Uterus (tissue), 4 donors: ENCODE measurements around the gene NPL. TPM values are rescaled to one million over a fixed set of nuclear protein-coding genes. Genes with fewer than 3 reads are reported as not detected.

Source experiments
- DNase-seq, 2 donors: peaks; one replicate each; pipeline ENCODE4 v3.0.0-alpha.2; 2019 to 2020
- H3K27ac ChIP-seq, 2 donors: fragments of 200-600 bp; sonication (generic); 1 replicate in 1 of 2; 2 replicates in 1 of 2; pipeline ENCODE4 v1.5.1; 2016 to 2018
- H3K27me3 ChIP-seq, 2 donors: fragments of 200-600 bp; sonication (generic); one replicate each; pipeline ENCODE4 v1.5.1; 2018 to 2019; ENCODE audit warnings: control low read depth in 1 of 2
- H3K36me3 ChIP-seq, 2 donors: fragments of 200-600 bp; sonication (generic); one replicate each; pipeline ENCODE4 v1.5.1; 2019; ENCODE audit warnings: control low read depth in 1 of 2
- H3K4me1 ChIP-seq, 2 donors: fragments of 200-600 bp; sonication (generic); one replicate each; pipeline ENCODE4 v1.5.1; 2018 to 2019; ENCODE audit warnings: control low read depth in 1 of 2
- H3K4me3 ChIP-seq, 2 donors: fragments of 200-600 bp; sonication (generic); 1 replicate in 1 of 2; 2 replicates in 1 of 2; pipeline ENCODE4 v1.5.1; 2018 to 2019; ENCODE audit warnings: mild to moderate bottlenecking in 1 of 2
- H3K9me3 ChIP-seq, 2 donors: fragments of 200-600 bp; sonication (generic); one replicate each; pipeline ENCODE4 v1.5.1; 2019; ENCODE audit warnings: control low read depth in 1 of 2
- CTCF ChIP-seq, 4 experiments: fragments of 200-600 bp in 2 of 4; fragments of 450-650 bp in 2 of 4; sonication (generic) in 2 of 4; IDR thresholded peaks; one replicate each; pipeline ENCODE4 v1.5.1; 2016 to 2019; ENCODE audit warnings: antibody characterized with exemption in 4 of 4, mild to moderate bottlenecking in 2 of 4, moderate library complexity in 1 of 4
- POLR2A ChIP-seq, 2 donors: fragments of 450-650 bp; IDR thresholded peaks; one replicate each; pipeline ENCODE4 v1.6.1; 2016; ENCODE audit warnings: antibody characterized with exemption in 2 of 2, mild to moderate bottlenecking in 1 of 2, moderate library complexity in 1 of 2
- intact Hi-C: fragments of 100-400 bp; cut with DNase I; formaldehyde crosslinking; loops from one replicate; pipeline ENCODE4 v1.15.1; 2023; ENCODE audit warnings: low total_unique reads
- total RNA-seq, 4 donors: library from RNA; depleted of rRNA in 3 of 4; stranded (reverse); fragments of >200 nt in 3 of 4; gene quantifications; one replicate each; pipeline versions ENCODE4 v1.1.0 to v1.2.4, GENCODE V29; 2014 to 2023
- donor health status: DM: yes; HTN: yes; CAD: no.

Gene NPL
- total RNA-seq, 4 donors from 2014 or later = 0.29 to 9.9 (median 4.4) TPM

GRCh38 chr1:182785181-182785580 is 4.4 kb upstream of the NPL start:
- intact Hi-C loops = loop anchor here (10.0 kb wide), 1 partner anchor 700 kb away; no protein-coding TSS in a partner anchor
- TF ChIP-seq POLR2A (IDR thresholded peaks at IDR 0.05) (no peak), CTCF (IDR thresholded peaks at IDR 0.05) (no peak)
- H3K4me1 ChIP-seq = no peaks in the 10 kb centered on the region
- no peaks in the 10 kb centered on the region for H3K36me3 ChIP-seq
- no peaks in the 10 kb centered on the region for H3K9me3 ChIP-seq
- no peak overlapping the region for H3K4me3 ChIP-seq
- H3K27me3 ChIP-seq = no peaks in the 10 kb centered on the region
- H3K27ac ChIP-seq = no peak overlapping the region
- DNase-seq = no peak

GRCh38 chr1:182786223-182786994 is 3.2 kb upstream of the NPL start:
- peak; percentile 36 to 59 for DNase-seq
- H3K4me3 ChIP-seq = no peak overlapping the region
- TF ChIP-seq POLR2A (IDR thresholded peaks at IDR 0.05) (no peak), CTCF (IDR thresholded peaks at IDR 0.05) (peak; percentile 52 to 68 (median 56))
- no peak overlapping the region for H3K27ac ChIP-seq
- no peaks in the 10 kb centered on the region for H3K4me1 ChIP-seq
- H3K9me3 ChIP-seq = no peaks in the 10 kb centered on the region
- no peaks in the 10 kb centered on the region for H3K27me3 ChIP-seq
- H3K36me3 ChIP-seq = no peaks in the 10 kb centered on the region
- intact Hi-C loops = loop anchor here (10.0 kb wide), 1 partner anchor 702 kb away; no protein-coding TSS in a partner anchor

GRCh38 chr1:182786995-182787324 is 2.6 kb upstream of the NPL start:
- no peak overlapping the region for H3K4me3 ChIP-seq
- H3K27me3 ChIP-seq = no peaks in the 10 kb centered on the region
- intact Hi-C loops = loop anchor here (10.0 kb wide), 1 partner anchor 702 kb away; no protein-coding TSS in a partner anchor
- no peaks in the 10 kb centered on the region for H3K9me3 ChIP-seq
- TF ChIP-seq CTCF (IDR thresholded peaks at IDR 0.05) = no peak
- no peak for TF ChIP-seq POLR2A (IDR thresholded peaks at IDR 0.05)
- H3K4me1 ChIP-seq = no peaks in the 10 kb centered on the region
- H3K36me3 ChIP-seq = no peaks in the 10 kb centered on the region
- DNase-seq = no peak
- H3K27ac ChIP-seq = no peak overlapping the region

GRCh38 chr1:182791281-182792179 is 2.0 kb downstream of the NPL start:
- no peaks in the 10 kb centered on the region for H3K36me3 ChIP-seq
- intact Hi-C loops = no loop called here
- H3K27ac ChIP-seq = no peak overlapping the region
- no peak for DNase-seq
- no peaks in the 10 kb centered on the region for H3K9me3 ChIP-seq
- TF ChIP-seq POLR2A (IDR thresholded peaks at IDR 0.05) (no peak), CTCF (IDR thresholded peaks at IDR 0.05) (no peak)
- no peak overlapping the region for H3K4me3 ChIP-seq
- no peaks in the 10 kb centered on the region for H3K4me1 ChIP-seq
- H3K27me3 ChIP-seq = no peaks in the 10 kb centered on the region

- Histone ChIP-seq H3K36me3 (no peaks in the 10 kb centered on the region), H3K4me3 (no peak overlapping the region), H3K4me1 (no peaks in the 10 kb centered on the region), H3K27me3 (no peaks in the 10 kb centered on the region), H3K27ac (no peak overlapping the region), H3K9me3 (no peaks in the 10 kb centered on the region)
- DNase-seq = no peak
- no peak for TF ChIP-seq CTCF (IDR thresholded peaks at IDR 0.05)
- no peak for TF ChIP-seq POLR2A (IDR thresholded peaks at IDR 0.05)
- intact Hi-C loops = no loop called here
These were observed 4.5 kb downstream of the NPL start for GRCh38 chr1:182794091-182794490.
